Keratinocyte (primary cell): ENCODE measurements around the gene NECAB3. TPM values are rescaled to one million over a fixed set of nuclear protein-coding genes. Genes with fewer than 3 reads are reported as not detected.

Experiments used
- DNase-seq: peaks from one replicate; pipeline ENCODE4 v3.0.0-alpha.2; 2011; ENCODE audit warnings: low read depth, missing footprints, low spot score
- FAIRE-seq: peaks from 2 replicates; lab custom pipeline; 2011; peaks lifted over from hg19 to GRCh38; lab: Jason Lieb, UNC
- H2AFZ ChIP-seq: 2 replicates; pipeline ENCODE4 v1.6.0; 2012; ENCODE audit warnings: low read length, control low read depth, inconsistent platforms; ENCODE audit not compliant: control insufficient read depth
- H3K27ac ChIP-seq: 2 replicates; pipeline ENCODE4 v1.5.1; 2011; ENCODE audit warnings: low read length; ENCODE audit not compliant: control insufficient read depth, insufficient read depth
- H3K27me3 ChIP-seq: 3 replicates; pipeline ENCODE4 v1.6.0; 2011; ENCODE audit warnings: low read length; ENCODE audit not compliant: control insufficient read depth, insufficient read depth; ENCODE audit errors: extremely low read depth
- H3K36me3 ChIP-seq, 2 experiments: 2 replicates in 1 of 2; 3 replicates in 1 of 2; pipeline ENCODE4 v1.5.1; 2011; ENCODE audit warnings: low read length in 2 of 2, mild to moderate bottlenecking in 1 of 2; ENCODE audit not compliant: control insufficient read depth in 2 of 2, insufficient read depth in 2 of 2; ENCODE audit errors: extremely low read depth in 1 of 2
- H3K4me1 ChIP-seq: 3 replicates; pipeline ENCODE4 v1.5.1; 2011; ENCODE audit warnings: low read length; ENCODE audit not compliant: control insufficient read depth, insufficient read depth; ENCODE audit errors: extremely low read depth
- H3K4me2 ChIP-seq: 3 replicates; pipeline ENCODE4 v1.6.0; 2011; ENCODE audit warnings: low read depth, low read length; ENCODE audit not compliant: control insufficient read depth, insufficient read depth; ENCODE audit errors: extremely low read depth
- H3K4me3 ChIP-seq, 3 experiments: fragments of 200-600 bp in 1 of 3; sonication (generic) in 1 of 3; 2 replicates in 2 of 3; 3 replicates in 1 of 3; pipeline ENCODE4 v1.5.1; 2011 to 2016; ENCODE audit warnings: low read length in 3 of 3, mild to moderate bottlenecking in 3 of 3, control low read depth in 2 of 3, inconsistent platforms in 1 of 3, low read depth in 1 of 3, mixed read lengths in 1 of 3, mixed run types in 1 of 3, moderate library complexity in 1 of 3; ENCODE audit not compliant: control insufficient read depth in 2 of 3, insufficient read depth in 2 of 3; ENCODE audit errors: extremely low read depth in 1 of 3
- H3K79me2 ChIP-seq: 2 replicates; pipeline ENCODE4 v1.6.0; 2012; ENCODE audit warnings: low read length; ENCODE audit not compliant: control insufficient read depth, insufficient read depth
- H3K9ac ChIP-seq: 3 replicates; pipeline ENCODE4 v1.6.0; 2011; ENCODE audit warnings: low read length; ENCODE audit not compliant: control insufficient read depth, insufficient read depth; ENCODE audit errors: extremely low read depth
- H3K9me1 ChIP-seq: 3 replicates; pipeline ENCODE4 v1.6.0; 2011; ENCODE audit warnings: low read length; ENCODE audit not compliant: control insufficient read depth, insufficient read depth; ENCODE audit errors: extremely low read depth
- H3K9me3 ChIP-seq: 2 replicates; pipeline ENCODE4 v1.5.1; 2012; ENCODE audit warnings: low read depth, low read length; ENCODE audit not compliant: control insufficient read depth
- H4K20me1 ChIP-seq: 3 replicates; pipeline ENCODE4 v1.6.0; 2011; ENCODE audit warnings: low read length; ENCODE audit not compliant: control insufficient read depth, insufficient read depth; ENCODE audit errors: extremely low read depth
- EZH2 ChIP-seq: IDR thresholded peaks from one replicate; pipeline ENCODE4 v1.6.1; 2012; ENCODE audit warnings: inconsistent platforms, mild to moderate bottlenecking, low read length, moderate library complexity
- dilution Hi-C: fragments of 300-500 bp; cut with MboI; formaldehyde crosslinking; loops from one replicate; pipeline ENCODE4 v1.7.0; 2020; ENCODE audit warnings: low sequenced_read_pairs; ENCODE audit not compliant: extremely low pct_ligation_motif_present
- polyA plus RNA-seq, 5 experiments: library from polyadenylated mRNA; depleted of rRNA in 3 of 5; stranded (reverse) in 3 of 5; stranded (forward) in 1 of 5; unstranded in 1 of 5; fragments of >200 nt; gene quantifications; 1 replicate in 1 of 5; 2 replicates in 3 of 5; 3 replicates in 1 of 5; pipeline versions ENCODE4 v1.2.1 to v1.2.3, GENCODE V29; 2011 to 2012; ENCODE audit warnings: missing spikeins in 2 of 5, low read depth in 1 of 5, low replicate concordance in 1 of 5
- TF ChIP-seq, protein P1 (sequence below), 3 experiments: IDR thresholded peaks in 1 of 3; conservative IDR thresholded peaks in 1 of 3; optimal IDR thresholded peaks in 1 of 3; 2 replicates in 2 of 3; 3 replicates in 1 of 3; pipeline versions ENCODE3 to v1.5.1; 2011; ENCODE audit warnings: low read length in 3 of 3, mild to moderate bottlenecking in 3 of 3, moderate library complexity in 2 of 3, control low read depth in 1 of 3, inconsistent platforms in 1 of 3; ENCODE audit not compliant: insufficient read depth in 2 of 3; ENCODE audit errors: extremely low read depth in 1 of 3

The NECAB3 gene
- polyA plus RNA-seq, 1 donor (not counting 4 experiments of a cell fraction or from before 2014, with no cell fraction given): 4.6 TPM

DNA sequence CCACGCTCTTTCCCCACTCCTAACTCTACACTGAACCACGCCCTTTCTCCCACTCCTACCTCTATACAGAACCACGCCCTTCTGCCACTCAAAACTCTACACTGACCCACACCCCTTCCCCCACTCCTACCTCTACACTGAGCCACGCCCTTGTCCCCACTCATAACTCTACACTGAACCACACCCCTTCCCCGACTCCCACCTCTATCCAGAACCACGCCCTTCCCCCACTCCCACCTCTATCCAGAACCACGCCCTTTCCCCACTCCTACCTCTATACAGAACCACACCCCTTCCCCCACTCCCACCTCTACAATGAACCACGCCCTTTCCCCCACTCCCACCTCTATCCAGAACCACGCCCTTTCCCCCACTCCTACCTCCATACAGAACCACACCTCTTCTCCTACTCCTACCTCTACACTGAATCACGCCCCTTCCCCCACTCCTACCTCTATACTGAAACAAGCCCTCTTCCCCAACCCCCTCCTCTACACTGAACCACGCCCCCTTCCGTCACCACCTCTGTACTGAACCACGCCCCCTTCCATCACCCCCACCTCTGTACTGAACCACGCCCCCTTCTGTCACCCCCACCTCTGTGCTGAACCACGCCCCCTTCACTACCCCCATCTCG lies 35.8 kb upstream of the NECAB3 start:
- FAIRE-seq (no peak), DNase-seq (no peak)
- TF ChIP-seq, protein P1, sequence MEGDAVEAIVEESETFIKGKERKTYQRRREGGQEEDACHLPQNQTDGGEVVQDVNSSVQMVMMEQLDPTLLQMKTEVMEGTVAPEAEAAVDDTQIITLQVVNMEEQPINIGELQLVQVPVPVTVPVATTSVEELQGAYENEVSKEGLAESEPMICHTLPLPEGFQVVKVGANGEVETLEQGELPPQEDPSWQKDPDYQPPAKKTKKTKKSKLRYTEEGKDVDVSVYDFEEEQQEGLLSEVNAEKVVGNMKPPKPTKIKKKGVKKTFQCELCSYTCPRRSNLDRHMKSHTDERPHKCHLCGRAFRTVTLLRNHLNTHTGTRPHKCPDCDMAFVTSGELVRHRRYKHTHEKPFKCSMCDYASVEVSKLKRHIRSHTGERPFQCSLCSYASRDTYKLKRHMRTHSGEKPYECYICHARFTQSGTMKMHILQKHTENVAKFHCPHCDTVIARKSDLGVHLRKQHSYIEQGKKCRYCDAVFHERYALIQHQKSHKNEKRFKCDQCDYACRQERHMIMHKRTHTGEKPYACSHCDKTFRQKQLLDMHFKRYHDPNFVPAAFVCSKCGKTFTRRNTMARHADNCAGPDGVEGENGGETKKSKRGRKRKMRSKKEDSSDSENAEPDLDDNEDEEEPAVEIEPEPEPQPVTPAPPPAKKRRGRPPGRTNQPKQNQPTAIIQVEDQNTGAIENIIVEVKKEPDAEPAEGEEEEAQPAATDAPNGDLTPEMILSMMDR (optimal IDR thresholded peaks at IDR 0.05 in 1 of 3, IDR thresholded peaks at IDR 0.05 in 1 of 3, conservative IDR thresholded peaks at IDR 0.05 in 1 of 3; ENCODE audit: extremely low read depth in 1 of 3, insufficient read depth in 2 of 3, low read length in 3 of 3): no peak
- no peak for TF ChIP-seq EZH2
- Histone ChIP-seq H2AFZ (no peak overlapping the region), H3K9me1 (no peaks in the 10 kb centered on the region), H3K4me3 (no peak overlapping the region), H3K36me3 (peaks cover 1 to 5% of the 10 kb centered on the region in 2 experiments), H3K4me1 (peaks cover 2% of the 10 kb centered on the region), H3K79me2 (no peaks in the 10 kb centered on the region), H3K4me2 (no peak overlapping the region), H3K27me3 (no peaks in the 10 kb centered on the region), H3K9me3 (no peaks in the 10 kb centered on the region), H3K9ac (no peak overlapping the region), H3K27ac (no peak overlapping the region), H4K20me1 (no peaks in the 10 kb centered on the region)
- dilution Hi-C loops: no loop called here

DNA sequence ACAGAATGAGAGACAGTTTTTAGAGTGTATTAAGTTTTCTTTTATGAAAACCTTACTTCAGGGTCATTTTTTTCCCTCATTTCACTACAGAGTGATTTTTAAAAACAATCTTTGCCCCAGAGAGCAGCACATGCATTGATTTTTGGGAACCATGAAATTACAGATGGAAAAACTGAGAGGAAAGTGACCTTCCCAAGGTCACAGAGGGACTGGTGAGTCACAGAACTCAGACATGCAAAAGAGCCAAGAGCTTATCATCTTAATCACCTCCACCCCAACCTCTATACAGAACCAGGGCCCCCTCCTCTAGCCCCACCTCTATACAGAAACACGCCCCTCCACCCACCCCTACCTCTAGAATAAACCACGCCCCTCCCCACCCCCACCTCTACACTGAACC lies 35.2 kb upstream of the NECAB3 start:
- TF ChIP-seq EZH2: no peak
- TF ChIP-seq, protein P1 (optimal IDR thresholded peaks at IDR 0.05 in 1 of 3, IDR thresholded peaks at IDR 0.05 in 1 of 3, conservative IDR thresholded peaks at IDR 0.05 in 1 of 3; ENCODE audit: extremely low read depth in 1 of 3, insufficient read depth in 2 of 3, low read length in 3 of 3): no peak
- no peak overlapping the region for H3K9ac ChIP-seq
- no peak overlapping the region for H2AFZ ChIP-seq
- H3K4me3 ChIP-seq: no peak overlapping the region
- no peaks in the 10 kb centered on the region for H3K79me2 ChIP-seq
- H3K4me2 ChIP-seq: no peak overlapping the region
- dilution Hi-C loops: no loop called here
- H3K27ac ChIP-seq: no peak overlapping the region
- no peaks in the 10 kb centered on the region for H3K27me3 ChIP-seq
- peaks cover 1 to 5% of the 10 kb centered on the region in 2 experiments for H3K36me3 ChIP-seq
- no peaks in the 10 kb centered on the region for H3K9me1 ChIP-seq
- H3K4me1 ChIP-seq: peaks cover 2% of the 10 kb centered on the region
- no peak for FAIRE-seq
- no peaks in the 10 kb centered on the region for H4K20me1 ChIP-seq
- no peak for DNase-seq
- no peaks in the 10 kb centered on the region for H3K9me3 ChIP-seq
